CD4-positive, CD25-positive, alpha-beta regulatory T cell (primary cell): ENCODE measurements around the gene NDUFB5. TPM values are rescaled to one million over a fixed set of nuclear protein-coding genes. Genes with fewer than 3 reads are reported as not detected.

ENCODE experiments used
- ATAC-seq, 2 donors: fragments of 150-1000 bp; cut with Tn5 transposase; one replicate each; pipeline ENCODE4 v1.10.0; 2021; ENCODE audit warnings: low read depth in 2 of 2, moderate number of reproducible peaks in 2 of 2, moderate library complexity in 1 of 2
- DNase-seq, 3 donors: peaks; one replicate each; pipeline versions ENCODE4 v3.0.0 to v3.0.0-alpha.2; 2012 to 2022; ENCODE audit warnings: mixed read lengths in 1 of 3
- H3K27ac ChIP-seq: one replicate; pipeline ENCODE4 v1.7.0; 2013; ENCODE audit warnings: mild to moderate bottlenecking, low read length; ENCODE audit not compliant: insufficient read depth, poor library complexity, severe bottlenecking
- H3K27me3 ChIP-seq: one replicate; pipeline ENCODE4 v1.7.0; 2013; ENCODE audit warnings: low read length; ENCODE audit not compliant: control insufficient read depth, insufficient read depth
- H3K36me3 ChIP-seq: one replicate; pipeline ENCODE4 v1.7.0; 2013; ENCODE audit warnings: mild to moderate bottlenecking, low read length, moderate library complexity; ENCODE audit not compliant: control insufficient read depth, insufficient read depth
- H3K4me1 ChIP-seq: 2 replicates; pipeline ENCODE4 v1.7.0; 2013; ENCODE audit warnings: mild to moderate bottlenecking, low read length; ENCODE audit not compliant: insufficient read depth, control insufficient read depth, poor library complexity, severe bottlenecking
- H3K4me3 ChIP-seq: one replicate; pipeline ENCODE4 v1.7.0; 2013; ENCODE audit warnings: low read depth, mild to moderate bottlenecking, low read length, moderate library complexity
- H3K9me3 ChIP-seq, 2 experiments: 1 replicate in 1 of 2; 2 replicates in 1 of 2; pipeline ENCODE4 v1.7.0; 2013; ENCODE audit warnings: low read length in 2 of 2, mild to moderate bottlenecking in 1 of 2, moderate library complexity in 1 of 2; ENCODE audit not compliant: control insufficient read depth in 2 of 2
- H3K27ac Mint-ChIP-seq, 3 donors: one replicate each; pipeline ENCODE4 v1.8.0; 2020 to 2022; ENCODE audit warnings: mild to moderate bottlenecking in 3 of 3, mixed read lengths in 3 of 3, moderate library complexity in 2 of 3
- H3K27me3 Mint-ChIP-seq: one replicate; pipeline ENCODE4 v1.8.0; 2022; ENCODE audit warnings: mild to moderate bottlenecking, mixed read lengths
- H3K36me3 Mint-ChIP-seq: one replicate; pipeline ENCODE4 v1.8.0; 2020; ENCODE audit warnings: mixed read lengths
- H3K4me1 Mint-ChIP-seq, 4 donors: one replicate each; pipeline ENCODE4 v1.8.0; 2020 to 2022; ENCODE audit warnings: mixed read lengths in 4 of 4, mild to moderate bottlenecking in 1 of 4
- H3K4me3 Mint-ChIP-seq, 4 donors: one replicate each; pipeline ENCODE4 v1.8.0; 2020 to 2022; ENCODE audit warnings: mild to moderate bottlenecking in 4 of 4, mixed read lengths in 4 of 4, moderate library complexity in 3 of 4
- H3K9me3 Mint-ChIP-seq, 7 donors: one replicate each; pipeline ENCODE4 v1.8.0; 2020 to 2022; ENCODE audit warnings: mixed read lengths in 7 of 7, mild to moderate bottlenecking in 3 of 7, moderate library complexity in 2 of 7
- polyA plus RNA-seq, 4 donors: library from polyadenylated mRNA; unstranded; fragments of 300-500 nt; fragmentation: Illumina TruSeq; gene quantifications; one replicate each; pipeline ENCODE4 v1.2.3, GENCODE V29; 2021
- total RNA-seq: library from RNA; stranded (reverse); gene quantifications from one replicate; pipeline ENCODE4 v1.2.3, GENCODE V29; 2022

Gene NDUFB5
- total RNA-seq (35.2 TPM), polyA plus RNA-seq (100 to 1,000 TPM in 2 of 4 donors, 10 to 100 TPM in 2; 84.4 to 111 (median 94.2) TPM)

DNA sequence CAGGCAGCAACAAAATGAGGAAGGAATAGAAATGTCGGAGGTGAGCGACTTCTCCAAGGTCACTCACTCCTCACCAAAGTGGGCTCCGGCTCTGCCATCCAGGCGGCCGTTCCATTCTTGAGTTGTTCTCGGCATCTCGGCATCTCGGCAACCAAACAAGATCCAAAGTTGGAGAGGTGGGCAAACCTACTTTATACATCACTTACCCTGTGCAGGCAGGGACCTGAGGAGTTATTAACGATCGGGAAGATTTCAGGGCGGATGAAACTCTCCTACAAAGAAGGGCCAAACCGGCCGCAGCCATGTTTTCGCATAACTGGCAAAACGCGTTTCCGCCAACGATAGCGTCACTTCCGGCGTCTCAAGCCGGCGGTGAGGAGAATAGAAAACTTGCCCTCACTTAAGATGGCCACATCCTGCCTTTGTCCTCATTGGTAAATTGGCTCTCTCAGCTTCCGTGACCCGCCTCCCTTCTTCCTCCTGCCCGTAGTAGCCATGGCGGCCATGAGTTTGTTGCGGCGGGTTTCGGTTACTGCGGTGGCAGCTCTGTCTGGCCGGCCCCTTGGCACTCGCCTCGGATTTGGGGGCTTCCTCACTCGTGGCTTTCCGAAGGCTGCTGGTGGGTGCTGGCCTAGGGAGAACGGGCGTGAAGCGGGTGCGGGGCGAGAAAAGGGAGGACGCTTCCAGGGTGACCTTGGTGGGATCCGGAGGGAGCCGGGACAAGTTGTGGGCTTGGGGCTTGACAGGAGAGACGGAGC, at the start of gene NDUFB5, which contains the start of gene MRPL47:
TSS of gene NDUFB5 (plus strand) at position 474 of the 758 bp plus-strand sequence. CDS start at position 496, 22 bp downstream.
TSS of gene MRPL47 (minus strand) at position 318 of the 758 bp plus-strand sequence. CDS start at position 304, 14 bp downstream.
- ATAC-seq = peak; percentile 96 to 97
- H3K4me3 Mint-ChIP-seq = peak within 1 kb of the TSS; percentile 94 to 100 (median 97)
- Histone ChIP-seq H3K9me3 (no peaks in the 10 kb centered on the region), H3K4me1 (peaks cover 34% of the 10 kb centered on the region), H3K4me3 (peak within 1 kb of the TSS; percentile 99), H3K27me3 (no peaks in the 10 kb centered on the region), H3K27ac (peak within 1 kb of the TSS; percentile 93), H3K36me3 (peaks cover 28% of the 10 kb centered on the region)
- DNase-seq = peak; percentile 92 to 98 (median 93)
- peak within 1 kb of the TSS; percentile 98 to 100 (median 99) for H3K27ac Mint-ChIP-seq
- peaks cover 14% of the 10 kb centered on the region for H3K36me3 Mint-ChIP-seq
- no peaks in the 10 kb centered on the region for H3K27me3 Mint-ChIP-seq
- H3K4me1 Mint-ChIP-seq = peaks cover 31 to 61% (median 40%) of the 10 kb centered on the region in 4 donors
- no peaks in the 10 kb centered on the region for H3K9me3 Mint-ChIP-seq

DNA sequence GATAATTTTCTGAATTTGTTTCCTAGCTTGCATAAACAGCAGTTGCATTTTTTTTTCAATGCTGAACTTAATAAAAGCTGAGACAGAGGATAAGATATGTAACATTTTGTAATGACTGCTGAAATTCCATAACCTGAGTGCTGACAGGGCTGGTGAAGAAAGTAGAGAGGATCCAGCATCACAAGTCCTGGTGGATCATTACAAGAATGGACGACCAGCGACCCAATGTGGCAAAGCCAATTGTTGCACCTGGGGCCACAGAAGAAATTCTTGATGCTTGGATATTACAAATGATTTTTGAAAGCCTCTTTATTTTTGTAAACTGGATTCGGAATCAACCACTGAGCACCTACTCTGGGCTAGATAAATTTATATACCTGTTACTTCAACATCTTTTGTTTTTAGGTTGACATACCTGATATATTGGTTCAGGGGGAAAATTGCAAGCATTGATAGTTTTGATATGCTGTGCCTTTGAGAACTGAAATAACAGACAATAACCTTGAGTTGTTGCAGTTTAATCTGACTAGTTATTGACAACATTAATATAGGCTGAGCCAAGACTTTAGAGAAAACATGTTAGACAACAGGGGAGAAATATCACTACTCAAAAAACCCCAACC, 45.7 kb upstream of the NDUFB5 start:
- Histone ChIP-seq H3K9me3 (no peaks in the 10 kb centered on the region), H3K4me1 (peaks cover 10% of the 10 kb centered on the region), H3K4me3 (no peak overlapping the region), H3K27ac (no peak overlapping the region), H3K27me3 (peaks cover 6% of the 10 kb centered on the region), H3K36me3 (no peaks in the 10 kb centered on the region)
- DNase-seq (peak in 2 of 3 donors; percentile 28 to 62), ATAC-seq (no peak)
- Mint-ChIP-seq H3K9me3 (peaks cover 0 to 2% (median 0%) of the 10 kb centered on the region in 7 donors), H3K36me3 (no peaks in the 10 kb centered on the region), H3K27ac (no peak overlapping the region), H3K27me3 (peaks cover 38% of the 10 kb centered on the region), H3K4me1 (peaks cover 4 to 12% (median 7%) of the 10 kb centered on the region in 4 donors), H3K4me3 (peak overlapping the region in 2 of 4 donors; percentile 41 to 76)

DNA sequence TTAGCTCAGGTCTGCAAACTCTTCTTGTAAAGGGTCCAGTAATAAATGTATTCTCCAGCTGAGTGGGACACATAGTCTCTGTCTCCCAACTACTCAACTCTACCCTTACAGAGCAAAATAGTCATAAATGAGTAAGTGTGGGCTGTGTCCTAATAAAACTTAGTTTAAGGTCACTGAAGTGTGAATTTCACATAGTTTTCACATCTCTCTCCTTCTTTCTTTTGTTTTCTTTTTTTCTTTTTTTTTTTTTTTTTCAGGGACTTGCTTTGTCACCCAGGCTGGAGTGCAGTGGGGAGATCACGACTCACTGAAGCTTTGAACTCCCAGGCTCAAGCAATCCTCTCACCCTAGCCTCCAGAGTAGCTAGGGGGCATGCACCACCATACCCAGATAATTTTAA, 43.8 kb upstream of the NDUFB5 start:
- Histone ChIP-seq H3K27ac (no peak overlapping the region), H3K9me3 (no peaks in the 10 kb centered on the region), H3K27me3 (peaks cover 5% of the 10 kb centered on the region), H3K36me3 (no peaks in the 10 kb centered on the region), H3K4me3 (no peak overlapping the region), H3K4me1 (peaks cover 29% of the 10 kb centered on the region)
- peaks cover 37% of the 10 kb centered on the region for H3K27me3 Mint-ChIP-seq
- ATAC-seq = no peak
- H3K9me3 Mint-ChIP-seq = peaks cover 0 to 2% (median 0%) of the 10 kb centered on the region in 7 donors
- peaks cover 12 to 28% (median 18%) of the 10 kb centered on the region in 4 donors for H3K4me1 Mint-ChIP-seq
- no peaks in the 10 kb centered on the region for H3K36me3 Mint-ChIP-seq
- no peak for DNase-seq
- peak overlapping the region in 1 of 4 donors; percentile 10 for H3K4me3 Mint-ChIP-seq
- no peak overlapping the region for H3K27ac Mint-ChIP-seq

DNA sequence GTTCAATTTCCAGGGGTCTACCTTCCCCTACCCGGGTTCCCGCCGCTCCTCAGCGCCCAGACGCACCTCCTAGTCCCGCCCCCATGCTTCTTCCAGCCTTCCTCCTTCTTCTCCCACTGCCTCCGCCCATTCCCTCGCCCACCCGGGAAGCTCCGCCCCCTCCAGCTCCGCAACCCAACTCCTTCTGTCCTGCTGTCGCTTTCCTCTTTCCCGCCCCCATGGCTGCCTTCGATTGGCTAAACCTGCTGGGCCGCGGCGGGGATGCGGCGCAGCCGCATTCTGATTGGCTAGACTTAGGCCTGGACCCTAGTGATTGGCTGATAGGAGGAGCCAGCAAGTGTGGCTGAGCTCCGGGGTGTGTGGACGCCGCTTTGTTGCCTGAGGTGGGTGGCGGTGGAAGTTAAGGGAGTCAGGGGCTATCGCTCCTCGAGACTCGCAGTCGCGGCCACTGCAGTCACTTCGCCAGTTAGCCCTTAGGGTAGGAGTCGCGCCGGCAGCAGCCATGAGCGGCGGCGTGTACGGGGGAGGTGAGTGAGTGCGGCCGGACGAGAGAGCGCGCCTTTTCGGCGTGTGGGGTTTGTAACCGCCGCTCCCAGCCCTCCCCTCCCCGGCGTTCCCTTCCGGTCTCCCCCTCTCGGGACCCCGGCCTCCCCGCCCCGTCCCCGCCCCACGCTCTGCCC, 41.9 kb upstream of the NDUFB5 start, which contains the start of gene ACTL6A:
TSS of gene ACTL6A (plus strand) at position 336 of the 680 bp plus-strand sequence. CDS start at position 503, 167 bp downstream.
- peaks cover 17 to 35% (median 23%) of the 10 kb centered on the region in 4 donors for H3K4me1 Mint-ChIP-seq
- H3K36me3 Mint-ChIP-seq = no peaks in the 10 kb centered on the region
- H3K4me3 Mint-ChIP-seq = peak within 1 kb of the TSS; percentile 96 to 100 (median 98)
- Histone ChIP-seq H3K9me3 (no peaks in the 10 kb centered on the region), H3K4me1 (peaks cover 31% of the 10 kb centered on the region), H3K36me3 (no peaks in the 10 kb centered on the region), H3K4me3 (peak within 1 kb of the TSS; percentile 79), H3K27me3 (peaks cover 5% of the 10 kb centered on the region), H3K27ac (peak within 1 kb of the TSS; percentile 72)
- peak within 1 kb of the TSS; percentile 79 to 95 (median 91) for H3K27ac Mint-ChIP-seq
- peaks cover 24% of the 10 kb centered on the region for H3K27me3 Mint-ChIP-seq
- H3K9me3 Mint-ChIP-seq = peaks cover 0 to 2% (median 0%) of the 10 kb centered on the region in 7 donors
- ATAC-seq (peak; percentile 97), DNase-seq (peak; percentile 95 to 99 (median 99))

DNA sequence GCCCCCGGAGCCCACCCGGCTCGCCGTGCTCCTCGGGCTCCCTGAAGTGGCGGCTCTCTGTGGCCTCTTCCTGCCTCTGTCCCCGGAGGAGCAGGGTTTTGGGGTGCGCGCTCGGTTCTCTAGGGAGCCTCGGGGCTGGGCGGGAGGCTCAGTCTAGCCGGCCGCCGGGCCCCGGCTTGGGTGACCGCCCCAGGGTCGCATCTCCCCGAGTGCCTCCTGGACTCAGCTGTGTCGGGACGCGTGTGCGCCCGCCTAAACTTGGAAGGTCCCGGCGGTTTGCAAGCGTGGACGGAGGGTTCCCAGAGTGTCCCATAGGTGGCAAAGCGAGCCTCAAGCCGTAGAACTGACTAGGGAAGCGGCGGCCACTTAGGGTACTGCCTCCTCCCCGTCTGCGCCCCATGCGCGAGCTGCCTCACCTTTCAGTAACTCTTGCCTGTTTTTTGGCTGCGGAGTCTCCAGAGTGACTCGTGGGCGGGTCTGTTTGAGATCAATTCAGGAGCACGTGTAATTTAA, 41.3 kb upstream of the NDUFB5 start:
- peaks cover 5% of the 10 kb centered on the region for H3K27me3 ChIP-seq
- Mint-ChIP-seq H3K4me3 (peak overlapping the region; percentile 96 to 100 (median 98)), H3K27me3 (peaks cover 24% of the 10 kb centered on the region), H3K4me1 (peaks cover 17 to 36% (median 25%) of the 10 kb centered on the region in 4 donors), H3K27ac (peak overlapping the region; percentile 21 to 95 (median 91)), H3K9me3 (peaks cover 0 to 2% (median 0%) of the 10 kb centered on the region in 7 donors), H3K36me3 (no peaks in the 10 kb centered on the region)
- H3K27ac ChIP-seq = peak overlapping the region; percentile 72
- H3K9me3 ChIP-seq = no peaks in the 10 kb centered on the region
- DNase-seq (peak; percentile 54 to 86 (median 61)), ATAC-seq (peak; percentile 40 to 46)
- H3K36me3 ChIP-seq = no peaks in the 10 kb centered on the region
- peaks cover 31% of the 10 kb centered on the region for H3K4me1 ChIP-seq
- peak overlapping the region; percentile 67 for H3K4me3 ChIP-seq

DNA sequence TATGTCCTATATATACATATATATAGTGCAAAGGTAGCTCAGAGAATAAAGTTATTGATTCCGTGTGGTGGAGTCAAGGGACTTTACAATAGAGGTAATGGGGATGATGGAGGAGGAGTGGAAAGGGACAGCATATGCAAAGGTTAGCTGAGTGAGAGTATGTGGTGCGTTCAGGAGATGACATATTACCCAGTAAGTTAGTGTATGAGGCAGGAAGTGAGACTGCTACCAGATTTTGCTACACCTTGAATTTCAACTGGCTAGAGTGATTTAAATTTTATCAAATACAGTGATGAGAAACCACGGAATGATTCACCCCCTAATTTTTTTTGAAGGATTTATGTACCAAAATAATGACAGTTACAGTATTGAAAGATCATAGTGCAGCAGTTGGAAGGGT, 39.1 kb upstream of the NDUFB5 start:
- ATAC-seq = no peak

DNA sequence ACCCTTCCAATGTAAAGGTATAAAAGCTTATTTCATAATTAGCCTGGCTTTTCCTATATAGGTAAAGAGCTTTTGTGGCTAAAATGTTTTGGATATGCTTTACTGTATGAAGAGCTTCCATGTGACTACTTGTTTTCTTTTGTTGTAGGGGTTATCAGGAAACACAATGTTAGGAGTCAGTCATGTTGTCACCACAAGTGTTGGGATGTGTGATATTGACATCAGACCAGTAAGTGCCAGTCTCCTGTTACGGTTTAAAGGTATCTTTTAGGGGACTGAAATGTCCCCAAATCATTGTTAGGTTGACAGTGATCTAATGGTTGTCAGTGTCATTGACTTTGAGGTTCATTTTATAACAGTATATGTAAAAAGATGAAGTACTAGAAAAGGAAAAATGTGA, 23.6 kb upstream of the NDUFB5 start:
- H3K4me1 ChIP-seq = no peaks in the 10 kb centered on the region
- H3K9me3 Mint-ChIP-seq = no peaks in the 10 kb centered on the region
- no peak overlapping the region for H3K4me3 Mint-ChIP-seq
- H3K36me3 ChIP-seq = peaks cover 76% of the 10 kb centered on the region
- peaks cover 0 to 2% (median 1%) of the 10 kb centered on the region in 4 donors for H3K4me1 Mint-ChIP-seq
- H3K9me3 ChIP-seq = no peaks in the 10 kb centered on the region
- no peak for DNase-seq
- no peak overlapping the region for H3K4me3 ChIP-seq
- no peaks in the 10 kb centered on the region for H3K27me3 Mint-ChIP-seq
- no peak overlapping the region for H3K27ac ChIP-seq
- peaks cover 43% of the 10 kb centered on the region for H3K36me3 Mint-ChIP-seq
- peak overlapping the region in 1 of 3 donors; percentile 28 for H3K27ac Mint-ChIP-seq
- ATAC-seq = no peak
- no peaks in the 10 kb centered on the region for H3K27me3 ChIP-seq

More for the DNA sequence above, 39.1 kb upstream of the NDUFB5 start:
- peaks cover 31% of the 10 kb centered on the region for H3K4me1 ChIP-seq
- H3K27ac ChIP-seq = no peak overlapping the region
- H3K9me3 ChIP-seq = no peaks in the 10 kb centered on the region
- peaks cover 8% of the 10 kb centered on the region for H3K36me3 Mint-ChIP-seq
- H3K9me3 Mint-ChIP-seq = peaks cover 0 to 2% (median 0%) of the 10 kb centered on the region in 7 donors
- peak overlapping the region in 3 of 4 donors; percentile 18 to 98 (median 26) for H3K4me3 Mint-ChIP-seq
- H3K36me3 ChIP-seq = peaks cover 13% of the 10 kb centered on the region
- peak overlapping the region; percentile 42 to 83 (median 57) for H3K27ac Mint-ChIP-seq
- H3K27me3 ChIP-seq = no peaks in the 10 kb centered on the region
- peak in 1 of 3 donors; percentile 56 for DNase-seq
- peaks cover 25 to 41% (median 31%) of the 10 kb centered on the region in 4 donors for H3K4me1 Mint-ChIP-seq
- peaks cover 10% of the 10 kb centered on the region for H3K27me3 Mint-ChIP-seq
- peak overlapping the region; percentile 41 for H3K4me3 ChIP-seq
